B cell (primary cell): ENCODE results near the gene ENDOU. TPM values are rescaled to one million over a fixed set of nuclear protein-coding genes. Genes with fewer than 3 reads are reported as not detected.
A peak's percentile ranks its signal among the peaks of the same experiment; 100 is the strongest.

Source experiments
- ATAC-seq: fragments of 200-7000 bp; cut with Tn5 transposase; one replicate; pipeline ENCODE4 v1.10.0; 2021; ENCODE audit warnings: low read depth, mild to moderate bottlenecking, moderate number of reproducible peaks, moderate library complexity
- CTCF ChIA-PET: fragments of 350-600 bp; sonication (Branson Sonifier 250); formaldehyde crosslinking; loops from one replicate; lab custom pipeline; 2021; ENCODE audit warnings: antibody characterized with exemption, inconsistent platforms; lab: Charles Lee
- POLR2A ChIA-PET: fragments of 350-600 bp; sonication (Branson Sonifier 250); formaldehyde crosslinking; loops from one replicate; lab custom pipeline; 2021; ENCODE audit warnings: antibody characterized with exemption; lab: Charles Lee
- DNase-seq: peaks from one replicate; pipeline ENCODE4 v3.0.0; 2013
- H2AFZ ChIP-seq: 2 replicates; pipeline ENCODE4 v1.6.1; 2012; ENCODE audit warnings: mild to moderate bottlenecking, low read depth, low read length; ENCODE audit not compliant: insufficient read depth, poor library complexity, severe bottlenecking
- H3K27ac ChIP-seq, 2 donors: 1 replicate in 1 of 2; 2 replicates in 1 of 2; pipeline ENCODE4 v1.5.1; 2012 to 2013; ENCODE audit warnings: low read length in 2 of 2, mild to moderate bottlenecking in 2 of 2, moderate library complexity in 1 of 2
- H3K27me3 ChIP-seq, 4 experiments: fragments of 200-600 bp in 1 of 4; sonication (generic) in 1 of 4; replicated peaks in 1 of 4; 1 replicate in 2 of 4; 2 replicates in 2 of 4; pipeline versions ENCODE4 v1.6.1 to v1.7.0; 2013 to 2016; ENCODE audit warnings: low read length in 3 of 4, mild to moderate bottlenecking in 2 of 4, mixed read lengths in 1 of 4, moderate library complexity in 1 of 4; ENCODE audit not compliant: insufficient read depth in 4 of 4, control insufficient read depth in 3 of 4; ENCODE audit errors: control extremely low read depth in 1 of 4
- H3K36me3 ChIP-seq, 2 experiments: replicated peaks in 1 of 2; 1 replicate in 1 of 2; 2 replicates in 1 of 2; pipeline versions ENCODE4 v1.6.1 to v1.7.1; 2013; ENCODE audit warnings: low read length in 1 of 2; ENCODE audit not compliant: insufficient read depth in 2 of 2, control insufficient read depth in 1 of 2; ENCODE audit errors: control extremely low read depth in 1 of 2, extremely low read depth in 1 of 2
- H3K4me1 ChIP-seq, 2 donors: fragments of 200-600 bp in 1 of 2; sonication (generic) in 1 of 2; 1 replicate in 1 of 2; 2 replicates in 1 of 2; pipeline versions ENCODE4 v1.5.1 to v1.6.1; 2013 to 2017; ENCODE audit warnings: low read length in 2 of 2; ENCODE audit not compliant: control insufficient read depth in 2 of 2, insufficient read depth in 2 of 2
- H3K4me2 ChIP-seq: replicated peaks from 2 replicates; pipeline ENCODE3; 2012; ENCODE audit warnings: mild to moderate bottlenecking, low read depth, low read length; ENCODE audit not compliant: poor library complexity, severe bottlenecking
- H3K4me3 ChIP-seq, 5 experiments: fragments of 200-600 bp in 1 of 5; sonication (generic) in 1 of 5; 1 replicate in 3 of 5; 2 replicates in 2 of 5; pipeline versions ENCODE4 v1.5.1 to v1.7.0; 2011 to 2016; ENCODE audit warnings: low read length in 4 of 5, mild to moderate bottlenecking in 4 of 5, low read depth in 2 of 5, control low read depth in 1 of 5, moderate library complexity in 1 of 5; ENCODE audit not compliant: insufficient read depth in 1 of 5; ENCODE audit errors: control extremely low read depth in 1 of 5, extremely low read depth in 1 of 5
- H3K79me2 ChIP-seq: fragments of 200-600 bp; sonication (generic); one replicate; pipeline ENCODE4 v1.6.0; 2016; ENCODE audit warnings: low read length; ENCODE audit not compliant: control insufficient read depth, insufficient read depth
- H3K9ac ChIP-seq: fragments of 200-600 bp; sonication (generic); 2 replicates; pipeline ENCODE4 v1.6.1; 2017; ENCODE audit warnings: mild to moderate bottlenecking, low read length, moderate library complexity
- H3K9me3 ChIP-seq, 3 donors: one replicate each; pipeline versions ENCODE4 v1.6.1 to v1.7.1; 2013; ENCODE audit warnings: low read length in 2 of 3; ENCODE audit not compliant: control insufficient read depth in 2 of 3, insufficient read depth in 1 of 3; ENCODE audit errors: control extremely low read depth in 1 of 3
- H4K20me1 ChIP-seq: 2 replicates; pipeline ENCODE4 v1.6.0; 2012; ENCODE audit warnings: mild to moderate bottlenecking, low read length; ENCODE audit not compliant: insufficient read depth, control insufficient read depth, poor library complexity, severe bottlenecking
- H3K27ac Mint-ChIP-seq: one replicate; pipeline ENCODE4 v1.8.0; 2021; ENCODE audit warnings: mixed read lengths
- H3K27me3 Mint-ChIP-seq: one replicate; pipeline ENCODE4 v1.8.0; 2021; ENCODE audit warnings: mixed read lengths
- H3K4me1 Mint-ChIP-seq: one replicate; pipeline ENCODE4 v1.8.0; 2021; ENCODE audit warnings: mixed read lengths
- H3K4me3 Mint-ChIP-seq: one replicate; pipeline ENCODE4 v1.8.0; 2021; ENCODE audit warnings: mixed read lengths
- H3K9me3 Mint-ChIP-seq: one replicate; pipeline ENCODE4 v1.8.0; 2022; ENCODE audit warnings: mixed read lengths; ENCODE audit not compliant: insufficient read depth
- EZH2 ChIP-seq: IDR thresholded peaks from 2 replicates; pipeline ENCODE4 v1.6.1; 2012; ENCODE audit warnings: borderline replicate concordance, low read depth, mild to moderate bottlenecking, moderate library complexity, low read length; ENCODE audit not compliant: insufficient read depth, poor library complexity, severe bottlenecking
- WGBS: methylation state at CpG from one replicate; pipeline ENCODE4 v1.1.5; 2013; ENCODE audit warnings: missing lambda C conversion rate; ENCODE audit not compliant: insufficient coverage; 5-methylcytosine and 5-hydroxymethylcytosine counted together
- intact Hi-C: fragments of 100-400 bp; cut with micrococcal nuclease; formaldehyde crosslinking; loops from one replicate; pipeline ENCODE4 v1.10.0; 2022
- polyA plus RNA-seq: library from polyadenylated mRNA; depleted of rRNA; stranded (reverse); fragments of >200 nt; gene quantifications from 2 replicates; pipeline ENCODE4 v1.2.3, GENCODE V29; 2012
- total RNA-seq, 2 donors: library from RNA; stranded (reverse); fragments of 120-200 nt in 1 of 2; gene quantifications; 1 replicate in 1 of 2; 2 replicates in 1 of 2; pipeline versions ENCODE4 v1.2.3 to v1.2.4, GENCODE V29; 2013 to 2022
- TF ChIP-seq, protein P1 (sequence below): fragments of 200-600 bp; IDR thresholded peaks from one replicate; pipeline ENCODE4 v1.8.0; 2022; ENCODE audit warnings: antibody characterized with exemption, mild to moderate bottlenecking

ENDOU gene
- total and polyA plus RNA-seq, 2 donors (not counting 1 experiment from before 2014, with no cell fraction given), result 0.03 TPM; not detected in 1

DNA sequence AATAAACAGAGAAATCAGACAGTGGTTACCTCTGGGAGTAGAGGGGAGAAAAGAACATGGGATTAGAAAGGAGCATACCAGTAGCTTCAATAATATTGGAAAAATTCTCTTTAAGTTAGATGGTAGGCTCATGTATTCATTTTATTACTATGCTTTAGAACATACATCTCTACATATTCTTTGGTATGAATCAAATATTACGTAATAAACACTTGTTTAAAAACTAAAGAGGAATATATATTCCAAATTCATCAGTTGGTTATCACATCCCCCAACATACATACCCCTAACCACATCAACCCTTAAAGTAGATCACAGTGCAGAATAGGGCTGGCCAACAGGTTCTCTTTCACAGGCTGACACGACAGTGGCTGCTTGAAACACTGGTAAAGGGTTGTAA is 25.0 kb downstream of the ENDOU start:
- Mint-ChIP-seq H3K4me1 (peaks cover 59% of the 10 kb centered on the region), H3K27ac (peak overlapping the region; percentile 34), H3K9me3 (no peaks in the 10 kb centered on the region), H3K27me3 (no peaks in the 10 kb centered on the region), H3K4me3 (no peak overlapping the region)
- DNase-seq, result no peak
- Histone ChIP-seq H3K27me3 (no peaks in the 10 kb centered on the region), H2AFZ (no peak overlapping the region), H3K4me1 (peaks cover 37% of the 10 kb centered on the region in 2 donors), H3K4me3 (no peak overlapping the region), H3K79me2 (peaks cover 38% of the 10 kb centered on the region), H3K27ac (peak overlapping the region in 1 of 2 donors; percentile 31), H3K9ac (no peak overlapping the region), H3K4me2 (no peak overlapping the region), H3K9me3 (no peaks in the 10 kb centered on the region), H3K36me3 (peaks cover 0 to 23% of the 10 kb centered on the region in 2 experiments), H4K20me1 (peaks cover 13% of the 10 kb centered on the region)
- ATAC-seq, result no peak
- no CpG with 5 or more reads among the region's 2 CpGs for WGBS
- CTCF ChIA-PET, result no interaction called here
- POLR2A ChIA-PET, result no interaction called here
- TF ChIP-seq, protein P1, sequence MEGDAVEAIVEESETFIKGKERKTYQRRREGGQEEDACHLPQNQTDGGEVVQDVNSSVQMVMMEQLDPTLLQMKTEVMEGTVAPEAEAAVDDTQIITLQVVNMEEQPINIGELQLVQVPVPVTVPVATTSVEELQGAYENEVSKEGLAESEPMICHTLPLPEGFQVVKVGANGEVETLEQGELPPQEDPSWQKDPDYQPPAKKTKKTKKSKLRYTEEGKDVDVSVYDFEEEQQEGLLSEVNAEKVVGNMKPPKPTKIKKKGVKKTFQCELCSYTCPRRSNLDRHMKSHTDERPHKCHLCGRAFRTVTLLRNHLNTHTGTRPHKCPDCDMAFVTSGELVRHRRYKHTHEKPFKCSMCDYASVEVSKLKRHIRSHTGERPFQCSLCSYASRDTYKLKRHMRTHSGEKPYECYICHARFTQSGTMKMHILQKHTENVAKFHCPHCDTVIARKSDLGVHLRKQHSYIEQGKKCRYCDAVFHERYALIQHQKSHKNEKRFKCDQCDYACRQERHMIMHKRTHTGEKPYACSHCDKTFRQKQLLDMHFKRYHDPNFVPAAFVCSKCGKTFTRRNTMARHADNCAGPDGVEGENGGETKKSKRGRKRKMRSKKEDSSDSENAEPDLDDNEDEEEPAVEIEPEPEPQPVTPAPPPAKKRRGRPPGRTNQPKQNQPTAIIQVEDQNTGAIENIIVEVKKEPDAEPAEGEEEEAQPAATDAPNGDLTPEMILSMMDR, result no peak
- no peak for TF ChIP-seq EZH2
- intact Hi-C loops, result loop anchor here (10.0 kb wide), 2 partner anchors 485 to 505 kb away; partner anchors contain the start of gene CCDC184

DNA sequence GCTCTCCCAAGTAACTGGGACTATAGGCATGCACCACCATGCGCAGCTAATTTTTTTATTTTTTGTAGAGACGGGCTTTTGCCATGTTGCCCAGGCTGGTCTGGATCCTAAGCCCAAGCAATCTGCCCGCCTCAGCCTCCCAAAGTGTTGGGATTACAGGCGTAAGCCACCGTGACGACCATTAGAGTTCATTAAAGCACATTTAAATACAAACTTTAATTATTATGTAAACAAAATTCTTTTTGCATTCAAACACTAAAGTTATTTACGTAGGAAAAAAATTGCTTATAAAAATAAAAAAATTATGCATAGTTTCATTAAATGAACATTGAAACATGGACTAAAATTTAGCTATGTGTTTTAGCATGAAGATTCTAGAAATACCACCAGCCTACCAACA is 26.7 kb downstream of the ENDOU start:
- Mint-ChIP-seq H3K4me1 (peaks cover 50% of the 10 kb centered on the region), H3K27me3 (no peaks in the 10 kb centered on the region), H3K27ac (peak overlapping the region; percentile 46), H3K4me3 (no peak overlapping the region), H3K9me3 (no peaks in the 10 kb centered on the region)
- no peak overlapping the region for H3K9ac ChIP-seq
- H3K79me2 ChIP-seq, result peaks cover 35% of the 10 kb centered on the region
- H3K4me2 ChIP-seq, result peak overlapping the region; percentile 67
- DNase-seq (no peak), ATAC-seq (no peak)
- ChIA-PET CTCF (interaction anchor here (0.6 to 3.1 kb wide), 9 partner anchors 9 to 139 kb away, joined by 3 to 19 read pairs (median 5); no protein-coding TSS in a partner anchor), POLR2A (no interaction called here)
- H3K4me3 ChIP-seq, result no peak overlapping the region
- intact Hi-C loops, result no loop called here
- H2AFZ ChIP-seq, result no peak overlapping the region
- 95% methylated on average over 3 of the region's 7 CpGs for WGBS
- TF ChIP-seq, protein P1, result no peak
- TF ChIP-seq EZH2, result no peak
- peaks cover 3 to 31% of the 10 kb centered on the region in 2 experiments for H3K36me3 ChIP-seq
- peak overlapping the region in 1 of 2 donors; percentile 41 for H3K27ac ChIP-seq
- peaks cover 22 to 25% of the 10 kb centered on the region in 2 donors for H3K4me1 ChIP-seq
- no peaks in the 10 kb centered on the region for H3K27me3 ChIP-seq
- H3K9me3 ChIP-seq, result no peaks in the 10 kb centered on the region
- H4K20me1 ChIP-seq, result no peaks in the 10 kb centered on the region
